K562 (cell line): ENCODE measurements around the gene TMEM101. TPM values are rescaled to one million over a fixed set of nuclear protein-coding genes. Genes with fewer than 3 reads are reported as not detected.
A peak's percentile ranks its signal among the peaks of the same experiment; 100 is the strongest.

Experiments used
- ATAC-seq: fragments of 200-7000 bp; cut with Tn5 transposase; 3 replicates; pipeline ENCODE4 v1.9.1; 2020; ENCODE audit warnings: moderate library complexity
- BruUV-seq: library from RNA; stranded (reverse); fragments of 400-500 nt; replicated peaks from 2 replicates; lab custom pipeline; 2021; lab: Mats Ljungman, UMichigan
- CTCF ChIA-PET: fragments of 300-600 bp; formaldehyde crosslinking; extraction: SDS; loops from one replicate; lab custom pipeline; 2021; ENCODE audit warnings: low intra/inter-chr PET ratio; lab: Yijun Ruan, JAX
- POLR2A ChIA-PET: fragments of 300-600, 350-650 bp; sonication (Branson Sonifier 250); formaldehyde crosslinking; extraction: SDS; loops from one replicate; lab custom pipeline; 2021; ENCODE audit warnings: antibody characterized with exemption, inconsistent platforms; lab: Yijun Ruan, JAX
- DNase-seq, 4 experiments: peaks; one replicate each; pipeline versions ENCODE4 v3.0.0 to v3.0.0-alpha.2; 2011 to 2018; ENCODE audit warnings: low spot score in 3 of 4, mixed read lengths in 3 of 4; ENCODE audit errors: extremely low read depth in 1 of 4
- FAIRE-seq: peaks from 2 replicates; lab custom pipeline; 2011; peaks lifted over from hg19 to GRCh38; lab: Jason Lieb, UNC
- H2AFZ ChIP-seq: 2 replicates; pipeline ENCODE4 v1.6.0; 2011; ENCODE audit warnings: low read depth, low read length, control low read depth, inconsistent platforms
- H3K27ac ChIP-seq: fragments of 200-600 bp; 3 replicates; pipeline ENCODE4 v1.8.0; 2011; ENCODE audit warnings: low read depth, mild to moderate bottlenecking, control low read depth, inconsistent platforms, low read length, moderate library complexity, mixed read lengths; ENCODE audit errors: extremely low read depth
- H3K27me3 ChIP-seq, 2 experiments: fragments of 300-600 bp in 1 of 2; 2 replicates in 1 of 2; 3 replicates in 1 of 2; pipeline versions ENCODE4 v1.6.0 to v1.8.0; 2011; ENCODE audit warnings: inconsistent platforms in 2 of 2, low read length in 2 of 2, mild to moderate bottlenecking in 1 of 2, mixed read lengths in 1 of 2, moderate library complexity in 1 of 2; ENCODE audit not compliant: control insufficient read depth in 2 of 2, insufficient read depth in 2 of 2
- H3K36me3 ChIP-seq: fragments of 300-600 bp; 3 replicates; pipeline ENCODE4 v1.8.0; 2011; ENCODE audit warnings: mild to moderate bottlenecking, low read length, inconsistent platforms; ENCODE audit not compliant: control insufficient read depth, insufficient read depth
- H3K4me1 ChIP-seq, 2 experiments: fragments of 200-600 bp in 1 of 2; replicated peaks in 1 of 2; 2 replicates in 1 of 2; 3 replicates in 1 of 2; pipeline versions ENCODE4 v1.5.1 to v1.8.0; 2011; ENCODE audit warnings: inconsistent platforms in 2 of 2, low read length in 2 of 2, mild to moderate bottlenecking in 1 of 2, mixed read lengths in 1 of 2, moderate library complexity in 1 of 2; ENCODE audit not compliant: control insufficient read depth in 2 of 2, insufficient read depth in 2 of 2
- H3K4me2 ChIP-seq: 2 replicates; pipeline ENCODE4 v1.6.1; 2011; ENCODE audit warnings: low read length, control low read depth, inconsistent platforms, mixed read lengths; ENCODE audit not compliant: insufficient read depth
- H3K4me3 ChIP-seq: fragments of 200-600 bp; sonication (generic), shearing (Covaris generic); 2 replicates; pipeline ENCODE4 v1.5.1; 2016; ENCODE audit warnings: control low read depth, inconsistent platforms
- H3K79me2 ChIP-seq: fragments of 200-600 bp; 3 replicates; pipeline ENCODE4 v1.8.0; 2011; ENCODE audit warnings: low read length, inconsistent platforms; ENCODE audit not compliant: control insufficient read depth, insufficient read depth
- H3K9ac ChIP-seq, 2 experiments: 2 replicates each; pipeline versions ENCODE4 v1.6.0 to v1.6.1; 2011; ENCODE audit warnings: low read depth in 2 of 2, low read length in 2 of 2, control low read depth in 1 of 2, inconsistent platforms in 1 of 2, mild to moderate bottlenecking in 1 of 2, mixed read lengths in 1 of 2; ENCODE audit not compliant: insufficient read depth in 1 of 2
- H3K9me1 ChIP-seq: one replicate; pipeline ENCODE4 v1.6.0; 2011; ENCODE audit warnings: inconsistent platforms, mild to moderate bottlenecking, low read length, moderate library complexity; ENCODE audit not compliant: control insufficient read depth, insufficient read depth
- H3K9me3 ChIP-seq: replicated peaks from 2 replicates; pipeline ENCODE4 v1.5.1; 2011; ENCODE audit warnings: low read depth, low read length, inconsistent platforms; ENCODE audit not compliant: control insufficient read depth, insufficient read depth
- H4K20me1 ChIP-seq: replicated peaks from 2 replicates; pipeline ENCODE4 v1.6.1; 2011; ENCODE audit warnings: low read length, inconsistent platforms, mixed read lengths; ENCODE audit not compliant: control insufficient read depth, insufficient read depth
- C11orf30 ChIP-seq: fragments of 450-650 bp; IDR thresholded peaks from 2 replicates; pipeline ENCODE4 v1.6.1; 2016; ENCODE audit warnings: low read depth, mild to moderate bottlenecking
- CBFA2T3 ChIP-seq: fragments of 450-650 bp; IDR thresholded peaks from 2 replicates; pipeline ENCODE4 v1.6.1; 2017
- CXXC5 ChIP-seq: fragments of 250-450 bp; sonication (Bioruptor Pico); IDR thresholded peaks from 2 replicates; pipeline ENCODE4 v1.8.0; 2022; ENCODE audit warnings: inconsistent platforms, mild to moderate bottlenecking, moderate library complexity
- ETV1 ChIP-seq: fragments of 450-650 bp; conservative IDR thresholded peaks from 2 replicates; pipeline ENCODE4 v1.6.1; 2016; ENCODE audit warnings: missing genetic modification characterization, control low read depth, low read depth, missing compliant biosample characterization
- ETV6 ChIP-seq, 3 experiments: fragments of 150-350 bp in 1 of 3; sonication (generic) in 1 of 3; formaldehyde crosslinking in 1 of 3; IDR thresholded peaks; 2 replicates each; pipeline versions ENCODE4 v1.6.1 to v1.8.0; 2014 to 2022; ENCODE audit warnings: borderline replicate concordance in 2 of 3, low read depth in 2 of 3, antibody characterized with exemption in 1 of 3, low read length in 1 of 3, mild to moderate bottlenecking in 1 of 3, missing genetic modification reagents in 1 of 3
- SNRNP70 ChIP-seq: fragments of 200-400 bp; formaldehyde crosslinking; optimal IDR thresholded peaks from 2 replicates; pipeline ENCODE3; 2017; ENCODE audit warnings: low read depth, low read length
- ZBTB8A ChIP-seq: fragments of 450-650 bp; IDR thresholded peaks from 2 replicates; pipeline ENCODE4 v1.6.1; 2018; ENCODE audit warnings: mild to moderate bottlenecking, moderate library complexity; ENCODE audit not compliant: partially characterized antibody
- ZNF133 ChIP-seq: fragments of 250-450 bp; sonication (Bioruptor Pico); IDR thresholded peaks from 2 replicates; pipeline ENCODE4 v1.4.0; 2020; ENCODE audit warnings: mild to moderate bottlenecking
- WGBS: fragments of 100-300 bp; shearing (Covaris generic); methylation state at CpG from one replicate; pipeline ENCODE4 v1.1.6; 2016; ENCODE audit warnings: low coverage, mixed read lengths; ENCODE audit not compliant: insufficient coverage; ENCODE audit errors: missing lambda C conversion rate; 5-methylcytosine and 5-hydroxymethylcytosine counted together
- in situ Hi-C: fragments of 300-500 bp; cut with MboI; formaldehyde crosslinking; loops from 4 replicates; pipeline ENCODE4 v1.15.0; 2018; ENCODE audit warnings: inconsistent platforms, mixed read lengths
- intact Hi-C: fragments of 100-400 bp; cut with micrococcal nuclease; formaldehyde crosslinking; loops from 2 replicates; pipeline ENCODE4 v1.14.2; 2022
- polyA plus RNA-seq, 8 experiments: library from polyadenylated mRNA; depleted of rRNA in 4 of 8; stranded (reverse) in 5 of 8; unstranded in 3 of 8; fragments of >200 nt; fragmentation: Nextera tagmentation in 2 of 8; fragmentation: Illumina TruSeq in 1 of 8; extraction: Ambion mirVana in 2 of 8; extraction: Trizol in 1 of 8; gene quantifications; 2 replicates each; pipeline versions ENCODE4 v1.2.1 to v1.2.3, GENCODE V29; 2011 to 2014; ENCODE audit warnings: inconsistent platforms in 1 of 8, missing spikeins in 1 of 8
- total RNA-seq, 7 experiments: library from RNA; depleted of rRNA in 6 of 7; stranded (reverse); fragments of >200 nt in 6 of 7; fragmentation: Illumina TruSeq in 2 of 7; extraction: Trizol in 2 of 7; gene quantifications; 2 replicates each; pipeline versions ENCODE4 v1.2.1 to v1.2.3, GENCODE V29; 2011 to 2021; ENCODE audit warnings: low replicate concordance in 1 of 7
- TF ChIP-seq, protein P1 (sequence below): fragments of 450-650 bp; conservative IDR thresholded peaks from 2 replicates; pipeline ENCODE4 v1.6.1; 2016; ENCODE audit warnings: missing genetic modification characterization, low read depth, mild to moderate bottlenecking, missing compliant biosample characterization, moderate library complexity
- TF ChIP-seq, protein P2 (sequence below): sonication (generic); formaldehyde crosslinking; IDR thresholded peaks from 2 replicates; pipeline ENCODE4 v1.8.1; 2023; ENCODE audit warnings: missing genetic modification reagents, mild to moderate bottlenecking, borderline replicate concordance

The TMEM101 gene
- total and polyA plus RNA-seq, 9 of the 15 experiments (the other 6 are each of a cell fraction or from before 2014, with no cell fraction given): 21.2 to 110 (median 37.8) TPM

DNA sequence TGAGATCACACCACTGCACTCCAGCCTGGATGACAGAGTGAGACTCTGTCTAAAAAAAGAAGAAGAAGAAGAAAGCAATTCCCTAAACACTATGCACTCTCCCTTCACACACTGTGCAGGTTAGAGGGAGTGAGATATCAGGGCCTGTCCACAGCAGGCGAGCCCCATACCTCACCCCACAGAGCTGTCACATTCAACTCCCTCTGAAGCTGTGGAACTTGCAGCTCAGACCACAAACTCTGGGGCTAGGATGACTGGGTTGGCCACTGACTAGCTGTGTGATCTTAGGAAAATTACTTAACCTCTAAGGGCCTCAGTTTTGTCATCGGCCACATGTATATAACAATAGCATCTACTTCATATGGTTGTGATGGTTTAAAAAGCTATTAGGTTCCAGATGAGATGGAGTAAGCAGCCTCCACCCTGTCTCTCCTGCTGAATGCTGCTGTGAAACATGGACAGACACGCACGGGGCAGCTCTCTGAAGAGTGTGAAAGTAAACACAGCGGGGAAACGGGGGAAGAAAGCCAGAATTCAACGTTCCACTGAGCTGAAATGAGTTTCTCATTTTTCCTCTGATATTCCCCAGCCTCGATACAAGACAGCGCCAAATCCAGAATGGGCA is 47.4 kb downstream of the TMEM101 start:
- no peak overlapping the region for H3K4me2 ChIP-seq
- peak; percentile 26 for FAIRE-seq
- no peaks in the 10 kb centered on the region for H3K36me3 ChIP-seq
- no peaks in the 10 kb centered on the region for H3K9me1 ChIP-seq
- no peaks in the 10 kb centered on the region for H3K9me3 ChIP-seq
- H3K79me2 ChIP-seq: no peaks in the 10 kb centered on the region
- H3K27me3 ChIP-seq: peaks cover 18 to 39% of the 10 kb centered on the region in 2 experiments; a peak in 4 of 5 replicates
- H3K4me3 ChIP-seq: no peak overlapping the region
- ChIA-PET POLR2A (interaction anchor here (0.7 to 0.8 kb wide), 3 partner anchors 13 to 41 kb away, joined by 3 to 5 read pairs (median 3); partner anchors contain the start of gene PYY), CTCF (no interaction called here)
- WGBS: 6% methylated on average over 9 of the region's 9 CpGs
- in situ Hi-C loops: no loop called here
- no peak for DNase-seq
- H3K27ac ChIP-seq: no peak overlapping the region
- BruUV-seq: no TSS peak
- H3K9ac ChIP-seq: no peak overlapping the region; a peak in 1 of 4 replicates
- intact Hi-C loops: no loop called here
- no peaks in the 10 kb centered on the region for H3K4me1 ChIP-seq
- 0 out of 2 replicates have a peak, but pooled peaks cover 4% of the 10 kb centered on the region for H4K20me1 ChIP-seq
- H2AFZ ChIP-seq: peak overlapping the region; percentile 70; the same call in 1 of the 2 replicates
- no peak; the same call in 2 of the 3 replicates for ATAC-seq
- no peak for TF ChIP-seq SNRNP70
- no peak for TF ChIP-seq ETV1
- TF ChIP-seq ZNF133 (CRISPR knock-in tag): no peak
- TF ChIP-seq C11orf30: no peak
- TF ChIP-seq CBFA2T3: no peak
- TF ChIP-seq, protein P1, sequence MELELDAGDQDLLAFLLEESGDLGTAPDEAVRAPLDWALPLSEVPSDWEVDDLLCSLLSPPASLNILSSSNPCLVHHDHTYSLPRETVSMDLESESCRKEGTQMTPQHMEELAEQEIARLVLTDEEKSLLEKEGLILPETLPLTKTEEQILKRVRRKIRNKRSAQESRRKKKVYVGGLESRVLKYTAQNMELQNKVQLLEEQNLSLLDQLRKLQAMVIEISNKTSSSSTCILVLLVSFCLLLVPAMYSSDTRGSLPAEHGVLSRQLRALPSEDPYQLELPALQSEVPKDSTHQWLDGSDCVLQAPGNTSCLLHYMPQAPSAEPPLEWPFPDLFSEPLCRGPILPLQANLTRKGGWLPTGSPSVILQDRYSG: no peak
- TF ChIP-seq, protein P2, sequence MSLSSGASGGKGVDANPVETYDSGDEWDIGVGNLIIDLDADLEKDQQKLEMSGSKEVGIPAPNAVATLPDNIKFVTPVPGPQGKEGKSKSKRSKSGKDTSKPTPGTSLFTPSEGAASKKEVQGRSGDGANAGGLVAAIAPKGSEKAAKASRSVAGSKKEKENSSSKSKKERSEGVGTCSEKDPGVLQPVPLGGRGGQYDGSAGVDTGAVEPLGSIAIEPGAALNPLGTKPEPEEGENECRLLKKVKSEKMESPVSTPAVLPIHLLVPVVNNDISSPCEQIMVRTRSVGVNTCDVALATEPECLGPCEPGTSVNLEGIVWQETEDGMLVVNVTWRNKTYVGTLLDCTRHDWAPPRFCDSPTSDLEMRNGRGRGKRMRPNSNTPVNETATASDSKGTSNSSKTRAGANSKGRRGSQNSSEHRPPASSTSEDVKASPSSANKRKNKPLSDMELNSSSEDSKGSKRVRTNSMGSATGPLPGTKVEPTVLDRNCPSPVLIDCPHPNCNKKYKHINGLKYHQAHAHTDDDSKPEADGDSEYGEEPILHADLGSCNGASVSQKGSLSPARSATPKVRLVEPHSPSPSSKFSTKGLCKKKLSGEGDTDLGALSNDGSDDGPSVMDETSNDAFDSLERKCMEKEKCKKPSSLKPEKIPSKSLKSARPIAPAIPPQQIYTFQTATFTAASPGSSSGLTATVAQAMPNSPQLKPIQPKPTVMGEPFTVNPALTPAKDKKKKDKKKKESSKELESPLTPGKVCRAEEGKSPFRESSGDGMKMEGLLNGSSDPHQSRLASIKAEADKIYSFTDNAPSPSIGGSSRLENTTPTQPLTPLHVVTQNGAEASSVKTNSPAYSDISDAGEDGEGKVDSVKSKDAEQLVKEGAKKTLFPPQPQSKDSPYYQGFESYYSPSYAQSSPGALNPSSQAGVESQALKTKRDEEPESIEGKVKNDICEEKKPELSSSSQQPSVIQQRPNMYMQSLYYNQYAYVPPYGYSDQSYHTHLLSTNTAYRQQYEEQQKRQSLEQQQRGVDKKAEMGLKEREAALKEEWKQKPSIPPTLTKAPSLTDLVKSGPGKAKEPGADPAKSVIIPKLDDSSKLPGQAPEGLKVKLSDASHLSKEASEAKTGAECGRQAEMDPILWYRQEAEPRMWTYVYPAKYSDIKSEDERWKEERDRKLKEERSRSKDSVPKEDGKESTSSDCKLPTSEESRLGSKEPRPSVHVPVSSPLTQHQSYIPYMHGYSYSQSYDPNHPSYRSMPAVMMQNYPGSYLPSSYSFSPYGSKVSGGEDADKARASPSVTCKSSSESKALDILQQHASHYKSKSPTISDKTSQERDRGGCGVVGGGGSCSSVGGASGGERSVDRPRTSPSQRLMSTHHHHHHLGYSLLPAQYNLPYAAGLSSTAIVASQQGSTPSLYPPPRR (CRISPR knock-in tag): no peak
- no peak for TF ChIP-seq CXXC5 (CRISPR knock-in tag)
- no peak for TF ChIP-seq ZBTB8A
- no peak for TF ChIP-seq ETV6 (IDR thresholded peaks at IDR 0.05; ENCODE audit: borderline replicate concordance in 1 of 2, low read depth in 2 of 2, low read length in 1 of 2)
- TF ChIP-seq ETV6 (CRISPR knock-in tag; IDR thresholded peaks at IDR 0.05; ENCODE audit: borderline replicate concordance): no peak
